ENCODE results near the gene FXYD5.

DNA sequence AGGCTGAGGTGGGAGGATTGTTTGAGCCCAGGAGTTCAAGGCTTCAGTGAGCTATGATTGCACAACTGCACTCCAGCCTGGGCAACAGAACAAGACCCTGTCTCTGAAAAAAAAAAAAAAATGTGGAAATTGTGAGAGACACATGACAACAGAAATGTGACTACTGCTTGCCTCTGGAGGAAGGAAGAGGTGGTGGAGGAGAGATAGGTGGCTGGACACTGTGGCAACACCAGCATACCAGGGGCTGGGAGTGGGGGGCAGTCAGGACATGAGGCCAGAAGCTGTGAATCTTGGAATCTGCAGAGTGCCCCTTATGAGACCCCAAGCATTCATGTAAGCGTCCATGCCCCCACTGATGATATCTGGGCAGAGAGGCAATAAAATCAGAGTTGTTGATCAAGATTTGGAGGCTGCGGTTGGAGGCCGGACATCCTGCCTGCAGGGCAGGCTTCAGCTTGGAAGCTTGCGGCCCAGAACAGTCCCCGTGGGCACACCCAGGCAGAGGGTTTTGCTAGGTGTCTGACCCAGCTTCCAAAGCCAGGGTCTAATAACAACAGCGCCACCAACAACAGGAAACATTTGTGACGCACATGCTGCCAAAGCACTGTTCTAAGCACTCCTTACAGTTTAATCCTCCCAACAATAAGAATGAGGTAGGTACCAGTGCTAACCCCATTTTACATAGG, 57.2 kb downstream of the FXYD5 start:
- no peak for TF ChIP-seq POLR2A (IDR thresholded peaks at IDR 0.05)
- TF ChIP-seq, protein P1, sequence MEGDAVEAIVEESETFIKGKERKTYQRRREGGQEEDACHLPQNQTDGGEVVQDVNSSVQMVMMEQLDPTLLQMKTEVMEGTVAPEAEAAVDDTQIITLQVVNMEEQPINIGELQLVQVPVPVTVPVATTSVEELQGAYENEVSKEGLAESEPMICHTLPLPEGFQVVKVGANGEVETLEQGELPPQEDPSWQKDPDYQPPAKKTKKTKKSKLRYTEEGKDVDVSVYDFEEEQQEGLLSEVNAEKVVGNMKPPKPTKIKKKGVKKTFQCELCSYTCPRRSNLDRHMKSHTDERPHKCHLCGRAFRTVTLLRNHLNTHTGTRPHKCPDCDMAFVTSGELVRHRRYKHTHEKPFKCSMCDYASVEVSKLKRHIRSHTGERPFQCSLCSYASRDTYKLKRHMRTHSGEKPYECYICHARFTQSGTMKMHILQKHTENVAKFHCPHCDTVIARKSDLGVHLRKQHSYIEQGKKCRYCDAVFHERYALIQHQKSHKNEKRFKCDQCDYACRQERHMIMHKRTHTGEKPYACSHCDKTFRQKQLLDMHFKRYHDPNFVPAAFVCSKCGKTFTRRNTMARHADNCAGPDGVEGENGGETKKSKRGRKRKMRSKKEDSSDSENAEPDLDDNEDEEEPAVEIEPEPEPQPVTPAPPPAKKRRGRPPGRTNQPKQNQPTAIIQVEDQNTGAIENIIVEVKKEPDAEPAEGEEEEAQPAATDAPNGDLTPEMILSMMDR (IDR thresholded peaks at IDR 0.05) = no peak

Measured in uterus (tissue), 2 donors.